ENCODE results near the gene FKBP1A.

- TF ChIP-seq CTCF (IDR thresholded peaks at IDR 0.05) (no peak), POLR2A (IDR thresholded peaks at IDR 0.05) (no peak)
These were observed 61.8 kb downstream of the FKBP1A start for GRCh38 chr20:1331101-1331500.

All from testis (tissue), 2 donors.